ENCODE data around the gene AASDHPPT. TPM values are rescaled to one million over a fixed set of nuclear protein-coding genes. Genes with fewer than 3 reads are reported as not detected.

The AASDHPPT gene
- polyA plus RNA-seq, 1 of the 3 experiments (the other 2 are of a cell fraction), result 19.1 TPM

DNA sequence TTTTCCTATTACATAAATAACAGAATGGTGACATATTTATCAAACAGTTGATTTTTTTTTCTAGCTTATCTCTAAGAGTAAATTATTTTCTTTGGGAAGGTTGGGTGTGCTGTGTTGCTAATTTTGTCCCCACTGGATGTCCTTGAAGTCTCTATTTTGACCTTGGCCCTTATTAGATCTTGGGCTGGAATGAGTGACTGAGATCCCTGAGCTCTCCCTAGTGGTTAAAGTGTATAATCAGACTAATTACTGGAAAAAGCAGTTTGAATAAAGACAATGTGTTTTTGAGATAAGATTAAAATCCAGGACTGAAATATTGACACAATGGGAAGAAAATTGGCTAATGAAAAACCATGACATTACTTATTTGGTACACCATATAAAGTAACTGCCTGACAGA, 56.1 kb downstream of the AASDHPPT start:
- no peak overlapping the region for H3K27ac ChIP-seq (ENCODE audit: low read depth in 2 of 2, low read length in 1 of 2)

DNA sequence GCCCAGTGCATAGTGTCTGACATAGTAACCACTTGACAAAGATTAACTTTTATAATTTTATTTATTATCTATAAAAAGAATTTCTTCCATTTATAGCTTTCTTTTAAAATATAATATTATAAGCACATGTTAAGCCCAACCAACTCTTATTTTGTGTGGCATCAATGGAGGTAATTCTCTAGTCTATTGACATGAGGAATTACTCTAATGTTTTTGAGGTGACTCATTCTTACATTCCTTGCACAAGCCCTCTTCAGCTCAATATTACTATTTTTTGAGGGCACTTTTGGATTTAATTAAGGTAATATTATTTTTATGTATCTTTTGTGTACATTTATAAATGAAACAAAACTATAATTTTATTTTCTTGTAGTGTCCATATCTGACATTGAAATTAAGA, 59.6 kb downstream of the AASDHPPT start:
- ChIA-PET CTCF (interaction anchor here (1.0 to 2.2 kb wide), 2 partner anchors 11 to 50 kb away, joined by 3 to 9 read pairs; no protein-coding TSS in a partner anchor), POLR2A (interaction anchor here (0.6 kb wide), 1 partner anchor 638 kb away, joined by 3 read pairs; no protein-coding TSS in a partner anchor)
- TF ChIP-seq JUND (IDR thresholded peaks at IDR 0.05) (peak; percentile 16; the same call in 1 of the 2 replicates), FOSL2 (IDR thresholded peaks at IDR 0.05; ENCODE audit: borderline replicate concordance, low read depth) (0 out of 2 replicates have a peak, but pooled peaks have one; percentile 18), SIN3A (IDR thresholded peaks at IDR 0.05; ENCODE audit: borderline replicate concordance, low read depth, low read length) (no peak), MAX (IDR thresholded peaks at IDR 0.05; ENCODE audit: low read depth) (no peak)
- Histone ChIP-seq H2AFZ (ENCODE audit: low read depth) (no peak overlapping the region), H3K4me1 (ENCODE audit: control insufficient read depth in 1 of 2, insufficient read depth in 2 of 2, low read depth in 1 of 2, low read length in 1 of 2) (no peaks in the 10 kb centered on the region), H3F3A (replicated peaks; ENCODE audit: insufficient read depth) (peaks cover 7% of the 10 kb centered on the region), H3K4me3 (ENCODE audit: low read depth in 2 of 2, low read length in 1 of 2) (no peak overlapping the region), H3K4me2 (no peak overlapping the region), H3K9ac (no peak overlapping the region), H4K20me1 (ENCODE audit: insufficient read depth) (no peaks in the 10 kb centered on the region), H3K36me3 (replicated peaks in 1 of 2; ENCODE audit: control insufficient read depth in 1 of 2, insufficient read depth in 2 of 2, low read length in 1 of 2) (no peaks in the 10 kb centered on the region), H3K79me2 (ENCODE audit: insufficient read depth) (no peaks in the 10 kb centered on the region), H3K9me3 (no peaks in the 10 kb centered on the region), H3K27me3 (ENCODE audit: insufficient read depth) (no peaks in the 10 kb centered on the region), H3K9me2 (no peaks in the 10 kb centered on the region), H3K27ac (ENCODE audit: low read depth in 2 of 2, low read length in 1 of 2) (no peak overlapping the region)
- DNase-seq, result no peak

More for the DNA sequence above, 56.1 kb downstream of the AASDHPPT start:
- Histone ChIP-seq H3K9ac (no peak overlapping the region), H3K9me3 (no peaks in the 10 kb centered on the region), H3K27me3 (ENCODE audit: insufficient read depth) (peaks cover 8% of the 10 kb centered on the region; the same call in 1 of the 2 replicates), H3K4me1 (ENCODE audit: control insufficient read depth in 1 of 2, insufficient read depth in 2 of 2, low read depth in 1 of 2, low read length in 1 of 2) (no peaks in the 10 kb centered on the region), H3F3A (replicated peaks; ENCODE audit: insufficient read depth) (no peaks in the 10 kb centered on the region), H3K9me2 (no peaks in the 10 kb centered on the region), H3K36me3 (replicated peaks in 1 of 2; ENCODE audit: control insufficient read depth in 1 of 2, insufficient read depth in 2 of 2, low read length in 1 of 2) (no peaks in the 10 kb centered on the region), H2AFZ (ENCODE audit: low read depth) (no peak overlapping the region), H4K20me1 (ENCODE audit: insufficient read depth) (no peaks in the 10 kb centered on the region), H3K4me3 (ENCODE audit: low read depth in 2 of 2, low read length in 1 of 2) (no peak overlapping the region), H3K4me2 (no peak overlapping the region), H3K79me2 (ENCODE audit: insufficient read depth) (no peaks in the 10 kb centered on the region)
- TF ChIP-seq MEF2A (IDR thresholded peaks at IDR 0.05; ENCODE audit: borderline replicate concordance, low read depth), result no peak
- no peak for TF ChIP-seq RFX5 (IDR thresholded peaks at IDR 0.05; ENCODE audit: low read length)
- TF ChIP-seq, protein P1, sequence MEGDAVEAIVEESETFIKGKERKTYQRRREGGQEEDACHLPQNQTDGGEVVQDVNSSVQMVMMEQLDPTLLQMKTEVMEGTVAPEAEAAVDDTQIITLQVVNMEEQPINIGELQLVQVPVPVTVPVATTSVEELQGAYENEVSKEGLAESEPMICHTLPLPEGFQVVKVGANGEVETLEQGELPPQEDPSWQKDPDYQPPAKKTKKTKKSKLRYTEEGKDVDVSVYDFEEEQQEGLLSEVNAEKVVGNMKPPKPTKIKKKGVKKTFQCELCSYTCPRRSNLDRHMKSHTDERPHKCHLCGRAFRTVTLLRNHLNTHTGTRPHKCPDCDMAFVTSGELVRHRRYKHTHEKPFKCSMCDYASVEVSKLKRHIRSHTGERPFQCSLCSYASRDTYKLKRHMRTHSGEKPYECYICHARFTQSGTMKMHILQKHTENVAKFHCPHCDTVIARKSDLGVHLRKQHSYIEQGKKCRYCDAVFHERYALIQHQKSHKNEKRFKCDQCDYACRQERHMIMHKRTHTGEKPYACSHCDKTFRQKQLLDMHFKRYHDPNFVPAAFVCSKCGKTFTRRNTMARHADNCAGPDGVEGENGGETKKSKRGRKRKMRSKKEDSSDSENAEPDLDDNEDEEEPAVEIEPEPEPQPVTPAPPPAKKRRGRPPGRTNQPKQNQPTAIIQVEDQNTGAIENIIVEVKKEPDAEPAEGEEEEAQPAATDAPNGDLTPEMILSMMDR (IDR thresholded peaks at IDR 0.05), result peak; percentile 48
- peak; percentile 27; the same call in 1 of the 2 replicates for TF ChIP-seq SMC3 (IDR thresholded peaks at IDR 0.05; ENCODE audit: low read depth, low read length)
- TF ChIP-seq RAD21 (IDR thresholded peaks at IDR 0.05; ENCODE audit: low read length), result peak; percentile 51
- TF ChIP-seq, protein P2, sequence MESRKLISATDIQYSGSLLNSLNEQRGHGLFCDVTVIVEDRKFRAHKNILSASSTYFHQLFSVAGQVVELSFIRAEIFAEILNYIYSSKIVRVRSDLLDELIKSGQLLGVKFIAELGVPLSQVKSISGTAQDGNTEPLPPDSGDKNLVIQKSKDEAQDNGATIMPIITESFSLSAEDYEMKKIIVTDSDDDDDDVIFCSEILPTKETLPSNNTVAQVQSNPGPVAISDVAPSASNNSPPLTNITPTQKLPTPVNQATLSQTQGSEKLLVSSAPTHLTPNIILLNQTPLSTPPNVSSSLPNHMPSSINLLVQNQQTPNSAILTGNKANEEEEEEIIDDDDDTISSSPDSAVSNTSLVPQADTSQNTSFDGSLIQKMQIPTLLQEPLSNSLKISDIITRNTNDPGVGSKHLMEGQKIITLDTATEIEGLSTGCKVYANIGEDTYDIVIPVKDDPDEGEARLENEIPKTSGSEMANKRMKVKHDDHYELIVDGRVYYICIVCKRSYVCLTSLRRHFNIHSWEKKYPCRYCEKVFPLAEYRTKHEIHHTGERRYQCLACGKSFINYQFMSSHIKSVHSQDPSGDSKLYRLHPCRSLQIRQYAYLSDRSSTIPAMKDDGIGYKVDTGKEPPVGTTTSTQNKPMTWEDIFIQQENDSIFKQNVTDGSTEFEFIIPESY (IDR thresholded peaks at IDR 0.05; ENCODE audit: borderline replicate concordance, low read depth), result no peak
- ChIA-PET CTCF (interaction anchor here (0.8 to 1.7 kb wide), 3 partner anchors 18 to 46 kb away, joined by 3 to 8 read pairs (median 3); no protein-coding TSS in a partner anchor), POLR2A (no interaction called here)
- DNase-seq, result no peak
